OCI-LY1 (cell line): ENCODE data around the gene EIF3L.

Experiments
- CTCF ChIP-seq: fragments of 200-600 bp; sonication (generic), shearing (Covaris generic); IDR thresholded peaks from 2 replicates; pipeline ENCODE4 v1.5.1; 2017; ENCODE audit warnings: mild to moderate bottlenecking, antibody characterized with exemption, low read length, moderate library complexity, mixed read lengths
- EZH2 ChIP-seq: fragments of 200-600 bp; sonication (generic), shearing (Covaris generic); IDR thresholded peaks from 2 replicates; pipeline ENCODE4 v1.8.0; 2017; ENCODE audit warnings: borderline replicate concordance, mixed run types, mild to moderate bottlenecking, antibody characterized with exemption, low read length, moderate library complexity, mixed read lengths

- TF ChIP-seq CTCF (no peak), EZH2 (no peak)
Measured at GRCh38 chr22:37898441-37899181, 49.4 kb downstream of the EIF3L start.
